MM.1S (cell line): Measurements from ENCODE around the gene PRR19.

ENCODE experiments used
- CTCF ChIP-seq: fragments of 300-600 bp; sonication (generic); IDR thresholded peaks from 2 replicates; pipeline ENCODE4 v1.5.1; 2016; ENCODE audit warnings: antibody characterized with exemption, low read length, mixed read lengths
- EZH2phosphoT487 ChIP-seq: fragments of 300-600 bp; sonication (generic); IDR thresholded peaks from 2 replicates; pipeline ENCODE4 v1.6.1; 2018; ENCODE audit warnings: antibody characterized with exemption, low read length

DNA sequence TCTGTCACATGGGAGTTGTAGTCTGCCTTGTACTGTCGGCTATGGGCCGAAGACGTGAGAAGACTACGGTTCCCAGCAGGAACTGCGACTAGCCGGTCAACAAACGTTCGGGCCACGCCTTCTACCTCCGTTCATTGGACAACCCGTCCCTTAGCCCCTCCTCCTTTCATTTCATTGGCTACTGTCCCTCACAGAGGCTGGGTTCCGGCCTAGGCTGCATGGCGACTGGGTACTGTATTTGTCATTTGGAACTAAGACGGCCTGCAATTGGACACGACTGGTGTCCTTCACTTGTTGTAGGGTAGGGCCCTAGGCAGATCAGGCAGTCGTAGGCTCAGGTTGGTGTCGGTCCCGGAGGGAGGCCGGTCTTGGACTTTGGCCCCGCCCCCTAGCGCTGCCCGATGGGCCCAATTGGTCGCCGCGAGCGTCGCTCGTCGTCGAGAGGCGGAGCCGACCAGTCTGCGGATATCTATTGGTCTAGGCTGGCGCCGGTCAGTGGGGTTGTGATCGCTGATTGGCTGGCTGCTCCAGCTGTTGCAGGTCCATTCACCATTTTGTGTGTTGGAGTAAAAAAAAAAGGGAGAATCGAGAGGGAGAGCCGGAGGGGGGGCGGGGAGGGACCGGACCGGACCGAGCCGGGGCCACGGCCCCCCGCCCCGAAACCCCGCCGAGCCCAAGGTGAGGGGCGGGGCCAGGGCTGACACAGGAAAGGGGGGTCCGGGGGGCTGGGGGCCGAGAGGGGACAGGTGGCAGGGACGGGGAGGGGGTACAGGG lies 33.0 kb upstream of the PRR19 start, which contains the start of gene CIC:
- no peak for TF ChIP-seq CTCF
- TF ChIP-seq EZH2phosphoT487, result no peak
